ENCODE results near the gene SNRPB2.

SNRPB2 gene

GRCh38 chr20:16740365-16741072 lies 10.7 kb downstream of the SNRPB2 start:
- DNase-seq: no peak

- no peak for DNase-seq
These were observed 14.5 kb downstream of the SNRPB2 start for GRCh38 chr20:16744178-16744807.

GRCh38 chr20:16745204-16745603 lies 15.4 kb downstream of the SNRPB2 start:
- DNase-seq: no peak

GRCh38 chr20:16747291-16747811 lies 17.5 kb downstream of the SNRPB2 start:
- no peak for DNase-seq

- DNase-seq: no peak
These were observed 18.6 kb downstream of the SNRPB2 start, which contains the start of gene OTOR for GRCh38 chr20:16748308-16748900. Gene OTOR (plus strand): TSS chr20:16748358. CDS start chr20:16748402, 44 bp downstream.

- DNase-seq: no peak
These were observed 19.7 kb downstream of the SNRPB2 start for GRCh38 chr20:16749573-16749972.

- DNase-seq: no peak
These were observed 22.3 kb downstream of the SNRPB2 start for GRCh38 chr20:16752082-16752481.

GRCh38 chr20:16752901-16753300 lies 23.1 kb downstream of the SNRPB2 start:
- DNase-seq: no peak

- no peak for DNase-seq
These were observed 28.8 kb downstream of the SNRPB2 start for GRCh38 chr20:16758454-16759180.

GRCh38 chr20:16759181-16759563 lies 29.3 kb downstream of the SNRPB2 start:
- DNase-seq: no peak

GRCh38 chr20:16760431-16761304 lies 30.8 kb downstream of the SNRPB2 start:
- no peak for DNase-seq

- peak; percentile 54 for DNase-seq
These were observed 31.5 kb downstream of the SNRPB2 start for GRCh38 chr20:16761305-16761829.

- no peak for DNase-seq
These were observed 34.7 kb downstream of the SNRPB2 start for GRCh38 chr20:16764560-16764959.

GRCh38 chr20:16771213-16771612 lies 41.4 kb downstream of the SNRPB2 start:
- no peak for DNase-seq

GRCh38 chr20:16775961-16776360 lies 46.1 kb downstream of the SNRPB2 start:
- DNase-seq: no peak

GRCh38 chr20:16777126-16777525 lies 47.3 kb downstream of the SNRPB2 start:
- DNase-seq: no peak

GRCh38 chr20:16778159-16778558 lies 48.3 kb downstream of the SNRPB2 start:
- no peak for DNase-seq

GRCh38 chr20:16781496-16781895 lies 51.7 kb downstream of the SNRPB2 start:
- DNase-seq: no peak

- DNase-seq: no peak
These were observed 55.4 kb downstream of the SNRPB2 start for GRCh38 chr20:16785226-16785625.

Data from inflammatory macrophage treated with lipopolysaccharide for 4 hours (primary cell).